ENCODE data around the gene PAQR6. TPM values are rescaled to one million over a fixed set of nuclear protein-coding genes. Genes with fewer than 3 reads are reported as not detected.

The PAQR6 gene
- total RNA-seq, 1 donor from 2014 or later: 1.0 TPM

GRCh38 chr1:156241311-156241811 is 6.5 kb downstream of the PAQR6 start:
- Histone ChIP-seq H3K27ac (ENCODE audit: low read depth, low read length) (no peak overlapping the region), H3K9ac (ENCODE audit: low read depth in 1 of 3, low read length in 3 of 3) (no peak overlapping the region), H3K4me1 (ENCODE audit: control insufficient read depth in 3 of 3, insufficient read depth in 3 of 3, low read length in 3 of 3) (peaks cover 10 to 11% (median 10%) of the 10 kb centered on the region in 3 donors), H3K4me3 (ENCODE audit: low read length in 3 of 3) (no peak overlapping the region), H3K9me3 (ENCODE audit: control insufficient read depth in 3 of 3, low read length in 3 of 3) (no peaks in the 10 kb centered on the region), H3K36me3 (ENCODE audit: control insufficient read depth in 3 of 3, insufficient read depth in 3 of 3, low read length in 3 of 3) (peaks cover 37 to 47% (median 38%) of the 10 kb centered on the region in 3 donors), H3K27me3 (ENCODE audit: control insufficient read depth in 3 of 3, insufficient read depth in 3 of 3, low read length in 3 of 3) (peaks cover 19 to 24% (median 23%) of the 10 kb centered on the region in 3 donors)

GRCh38 chr1:156238248-156238647 is 9.6 kb downstream of the PAQR6 start:
- Histone ChIP-seq H3K27me3 (ENCODE audit: control insufficient read depth in 3 of 3, insufficient read depth in 3 of 3, low read length in 3 of 3) (peaks cover 0 to 3% (median 0%) of the 10 kb centered on the region in 3 donors), H3K4me1 (ENCODE audit: control insufficient read depth in 3 of 3, insufficient read depth in 3 of 3, low read length in 3 of 3) (no peaks in the 10 kb centered on the region), H3K4me3 (ENCODE audit: low read length in 3 of 3) (no peak overlapping the region), H3K9me3 (ENCODE audit: control insufficient read depth in 3 of 3, low read length in 3 of 3) (no peaks in the 10 kb centered on the region), H3K27ac (ENCODE audit: low read depth, low read length) (no peak overlapping the region), H3K9ac (ENCODE audit: low read depth in 1 of 3, low read length in 3 of 3) (no peak overlapping the region), H3K36me3 (ENCODE audit: control insufficient read depth in 3 of 3, insufficient read depth in 3 of 3, low read length in 3 of 3) (peaks cover 50 to 64% (median 54%) of the 10 kb centered on the region in 3 donors)

GRCh38 chr1:156236164-156236563 is 11.7 kb downstream of the PAQR6 start:
- H3K4me3 ChIP-seq (ENCODE audit: low read length in 3 of 3): no peak overlapping the region
- peaks cover 0 to 6% (median 0%) of the 10 kb centered on the region in 3 donors for H3K4me1 ChIP-seq (ENCODE audit: control insufficient read depth in 3 of 3, insufficient read depth in 3 of 3, low read length in 3 of 3)
- no peak overlapping the region for H3K9ac ChIP-seq (ENCODE audit: low read depth in 1 of 3, low read length in 3 of 3)
- H3K9me3 ChIP-seq (ENCODE audit: control insufficient read depth in 3 of 3, low read length in 3 of 3): no peaks in the 10 kb centered on the region
- no peak overlapping the region for H3K27ac ChIP-seq (ENCODE audit: low read depth, low read length)
- H3K36me3 ChIP-seq (ENCODE audit: control insufficient read depth in 3 of 3, insufficient read depth in 3 of 3, low read length in 3 of 3): peaks cover 52 to 60% (median 56%) of the 10 kb centered on the region in 3 donors
- peaks cover 0 to under 1% (median 0%) of the 10 kb centered on the region in 3 donors for H3K27me3 ChIP-seq (ENCODE audit: control insufficient read depth in 3 of 3, insufficient read depth in 3 of 3, low read length in 3 of 3)

- H3K4me1 ChIP-seq (ENCODE audit: control insufficient read depth in 3 of 3, insufficient read depth in 3 of 3, low read length in 3 of 3): peaks cover 2 to 6% (median 2%) of the 10 kb centered on the region in 3 donors
- H3K27ac ChIP-seq (ENCODE audit: low read depth, low read length): no peak overlapping the region
- no peak overlapping the region for H3K4me3 ChIP-seq (ENCODE audit: low read length in 3 of 3)
- H3K36me3 ChIP-seq (ENCODE audit: control insufficient read depth in 3 of 3, insufficient read depth in 3 of 3, low read length in 3 of 3): peaks cover 34 to 49% (median 38%) of the 10 kb centered on the region in 3 donors
- no peaks in the 10 kb centered on the region for H3K27me3 ChIP-seq (ENCODE audit: control insufficient read depth in 3 of 3, insufficient read depth in 3 of 3, low read length in 3 of 3)
- no peak overlapping the region for H3K9ac ChIP-seq (ENCODE audit: low read depth in 1 of 3, low read length in 3 of 3)
- H3K9me3 ChIP-seq (ENCODE audit: control insufficient read depth in 3 of 3, low read length in 3 of 3): no peaks in the 10 kb centered on the region
Observed at GRCh38 chr1:156233426-156234127, 14.3 kb downstream of the PAQR6 start.

- H3K36me3 ChIP-seq (ENCODE audit: control insufficient read depth in 3 of 3, insufficient read depth in 3 of 3, low read length in 3 of 3): peaks cover 28 to 43% (median 33%) of the 10 kb centered on the region in 3 donors
- H3K4me3 ChIP-seq (ENCODE audit: low read length in 3 of 3): no peak overlapping the region
- no peak overlapping the region for H3K9ac ChIP-seq (ENCODE audit: low read depth in 1 of 3, low read length in 3 of 3)
- H3K27ac ChIP-seq (ENCODE audit: low read depth, low read length): no peak overlapping the region
- H3K4me1 ChIP-seq (ENCODE audit: control insufficient read depth in 3 of 3, insufficient read depth in 3 of 3, low read length in 3 of 3): peaks cover 2 to 6% (median 5%) of the 10 kb centered on the region in 3 donors
- no peaks in the 10 kb centered on the region for H3K9me3 ChIP-seq (ENCODE audit: control insufficient read depth in 3 of 3, low read length in 3 of 3)
- no peaks in the 10 kb centered on the region for H3K27me3 ChIP-seq (ENCODE audit: control insufficient read depth in 3 of 3, insufficient read depth in 3 of 3, low read length in 3 of 3)
Observed at GRCh38 chr1:156232201-156232894, 15.5 kb downstream of the PAQR6 start.

- Histone ChIP-seq H3K4me1 (ENCODE audit: control insufficient read depth in 3 of 3, insufficient read depth in 3 of 3, low read length in 3 of 3) (peaks cover 2 to 6% (median 5%) of the 10 kb centered on the region in 3 donors), H3K9me3 (ENCODE audit: control insufficient read depth in 3 of 3, low read length in 3 of 3) (no peaks in the 10 kb centered on the region), H3K4me3 (ENCODE audit: low read length in 3 of 3) (no peak overlapping the region), H3K27ac (ENCODE audit: low read depth, low read length) (no peak overlapping the region), H3K36me3 (ENCODE audit: control insufficient read depth in 3 of 3, insufficient read depth in 3 of 3, low read length in 3 of 3) (peaks cover 15 to 30% (median 15%) of the 10 kb centered on the region in 3 donors), H3K9ac (ENCODE audit: low read depth in 1 of 3, low read length in 3 of 3) (no peak overlapping the region), H3K27me3 (ENCODE audit: control insufficient read depth in 3 of 3, insufficient read depth in 3 of 3, low read length in 3 of 3) (no peaks in the 10 kb centered on the region)
Observed at GRCh38 chr1:156230473-156230837, 17.4 kb downstream of the PAQR6 start.

GRCh38 chr1:156229809-156230472 is 17.9 kb downstream of the PAQR6 start:
- no peak overlapping the region for H3K4me3 ChIP-seq (ENCODE audit: low read length in 3 of 3)
- H3K4me1 ChIP-seq (ENCODE audit: control insufficient read depth in 3 of 3, insufficient read depth in 3 of 3, low read length in 3 of 3): peaks cover 2 to 6% (median 5%) of the 10 kb centered on the region in 3 donors
- H3K27ac ChIP-seq (ENCODE audit: low read depth, low read length): no peak overlapping the region
- no peaks in the 10 kb centered on the region for H3K9me3 ChIP-seq (ENCODE audit: control insufficient read depth in 3 of 3, low read length in 3 of 3)
- H3K36me3 ChIP-seq (ENCODE audit: control insufficient read depth in 3 of 3, insufficient read depth in 3 of 3, low read length in 3 of 3): peaks cover 15 to 30% (median 15%) of the 10 kb centered on the region in 3 donors
- H3K9ac ChIP-seq (ENCODE audit: low read depth in 1 of 3, low read length in 3 of 3): no peak overlapping the region
- H3K27me3 ChIP-seq (ENCODE audit: control insufficient read depth in 3 of 3, insufficient read depth in 3 of 3, low read length in 3 of 3): no peaks in the 10 kb centered on the region

GRCh38 chr1:156228501-156228900 is 19.4 kb downstream of the PAQR6 start:
- Histone ChIP-seq H3K27ac (ENCODE audit: low read depth, low read length) (no peak overlapping the region), H3K9ac (ENCODE audit: low read depth in 1 of 3, low read length in 3 of 3) (no peak overlapping the region), H3K36me3 (ENCODE audit: control insufficient read depth in 3 of 3, insufficient read depth in 3 of 3, low read length in 3 of 3) (peaks cover 12 to 29% (median 13%) of the 10 kb centered on the region in 3 donors), H3K4me1 (ENCODE audit: control insufficient read depth in 3 of 3, insufficient read depth in 3 of 3, low read length in 3 of 3) (peaks cover 2 to 6% (median 5%) of the 10 kb centered on the region in 3 donors), H3K27me3 (ENCODE audit: control insufficient read depth in 3 of 3, insufficient read depth in 3 of 3, low read length in 3 of 3) (no peaks in the 10 kb centered on the region), H3K4me3 (ENCODE audit: low read length in 3 of 3) (no peak overlapping the region), H3K9me3 (ENCODE audit: control insufficient read depth in 3 of 3, low read length in 3 of 3) (no peaks in the 10 kb centered on the region)

GRCh38 chr1:156226782-156227181 is 21.1 kb downstream of the PAQR6 start:
- Histone ChIP-seq H3K4me1 (ENCODE audit: control insufficient read depth in 3 of 3, insufficient read depth in 3 of 3, low read length in 3 of 3) (peaks cover 2 to 5% (median 5%) of the 10 kb centered on the region in 3 donors), H3K27me3 (ENCODE audit: control insufficient read depth in 3 of 3, insufficient read depth in 3 of 3, low read length in 3 of 3) (no peaks in the 10 kb centered on the region), H3K27ac (ENCODE audit: low read depth, low read length) (no peak overlapping the region), H3K9me3 (ENCODE audit: control insufficient read depth in 3 of 3, low read length in 3 of 3) (no peaks in the 10 kb centered on the region), H3K4me3 (ENCODE audit: low read length in 3 of 3) (no peak overlapping the region), H3K9ac (ENCODE audit: low read depth in 1 of 3, low read length in 3 of 3) (no peak overlapping the region), H3K36me3 (ENCODE audit: control insufficient read depth in 3 of 3, insufficient read depth in 3 of 3, low read length in 3 of 3) (peaks cover 23 to 35% (median 24%) of the 10 kb centered on the region in 3 donors)
